ENCODE results near the gene MAL. TPM values are rescaled to one million over a fixed set of nuclear protein-coding genes. Genes with fewer than 3 reads are reported as not detected.

Gene MAL
- total and polyA plus RNA-seq, 2 of the 13 experiments (the other 11 are each of a cell fraction or from before 2014, with no cell fraction given), result not detected

GRCh38 chr2:94994914-94995552 lies 30.5 kb upstream of the MAL start:
- Histone ChIP-seq H3K36me3 (replicated peaks in 1 of 2; ENCODE audit: control insufficient read depth in 1 of 2, insufficient read depth in 2 of 2, low read length in 2 of 2) (no peaks in the 10 kb centered on the region), H3K27ac (ENCODE audit: extremely low read length, insufficient read depth, low read length) (no peak overlapping the region), H2AFZ (ENCODE audit: low read length) (no peak overlapping the region), H3K4me2 (ENCODE audit: low read depth, low read length) (no peak overlapping the region), H3K9ac (ENCODE audit: insufficient read depth, low read depth, low read length) (no peak overlapping the region), H3K27me3 (ENCODE audit: control insufficient read depth in 1 of 2, insufficient read depth in 2 of 2, low read length in 2 of 2) (peaks cover 17 to 88% of the 10 kb centered on the region in 2 experiments), H3K4me3 (replicated peaks in 1 of 3; ENCODE audit: insufficient read depth in 1 of 3, low read depth in 2 of 3, low read length in 3 of 3) (no peak overlapping the region), H4K20me1 (ENCODE audit: insufficient read depth, low read length) (no peaks in the 10 kb centered on the region), H3K79me2 (ENCODE audit: insufficient read depth, low read length) (no peaks in the 10 kb centered on the region), H3K9me3 (ENCODE audit: low read length) (no peaks in the 10 kb centered on the region), H3K4me1 (ENCODE audit: insufficient read depth, low read length) (no peaks in the 10 kb centered on the region)
- 26% methylated on average over 3 of the region's 3 CpGs for WGBS (ENCODE audit: low lambda C conversion rate)
- FAIRE-seq (no peak), ATAC-seq (no peak; the same call in 2 of the 3 replicates), DNase-seq (ENCODE audit: low spot score) (no peak)
- CTCF ChIA-PET (ENCODE audit: low intra/inter-chr PET ratio, low total read pairs), result no interaction called here
- no TSS peak for BruUV-seq (replicated peaks)
- peak; percentile 51; the same call in 1 of the 2 replicates for TF ChIP-seq NONO (IDR thresholded peaks at IDR 0.05)
- no peak for TF ChIP-seq NONO (CRISPR knock-in tag; conservative IDR thresholded peaks at IDR 0.05)
- no peak for TF ChIP-seq ZNF597 (CRISPR knock-in tag; IDR thresholded peaks at IDR 0.05)
- no peak for TF ChIP-seq CC2D1A (CRISPR knock-in tag; IDR thresholded peaks at IDR 0.05)
- 0 out of 2 replicates have a peak, but pooled peaks have one; percentile 33 for TF ChIP-seq NBN (conservative IDR thresholded peaks at IDR 0.05)
- peak; percentile 27; the same call in 1 of the 2 replicates for TF ChIP-seq MNT (IDR thresholded peaks at IDR 0.05)
- in situ Hi-C loops (cut with HindIII; ENCODE audit: extremely low pct_ligation_motif_present, low pct_unique_long_range_greater_than_20kb), result no loop called here
- intact Hi-C loops (cut with micrococcal nuclease; ENCODE audit: unreplicated experiment), result no loop called here
- POLR2A ChIA-PET, result no interaction called here

All from HepG2 (cell line).